ENCODE data around the gene TNFRSF8.

DNA sequence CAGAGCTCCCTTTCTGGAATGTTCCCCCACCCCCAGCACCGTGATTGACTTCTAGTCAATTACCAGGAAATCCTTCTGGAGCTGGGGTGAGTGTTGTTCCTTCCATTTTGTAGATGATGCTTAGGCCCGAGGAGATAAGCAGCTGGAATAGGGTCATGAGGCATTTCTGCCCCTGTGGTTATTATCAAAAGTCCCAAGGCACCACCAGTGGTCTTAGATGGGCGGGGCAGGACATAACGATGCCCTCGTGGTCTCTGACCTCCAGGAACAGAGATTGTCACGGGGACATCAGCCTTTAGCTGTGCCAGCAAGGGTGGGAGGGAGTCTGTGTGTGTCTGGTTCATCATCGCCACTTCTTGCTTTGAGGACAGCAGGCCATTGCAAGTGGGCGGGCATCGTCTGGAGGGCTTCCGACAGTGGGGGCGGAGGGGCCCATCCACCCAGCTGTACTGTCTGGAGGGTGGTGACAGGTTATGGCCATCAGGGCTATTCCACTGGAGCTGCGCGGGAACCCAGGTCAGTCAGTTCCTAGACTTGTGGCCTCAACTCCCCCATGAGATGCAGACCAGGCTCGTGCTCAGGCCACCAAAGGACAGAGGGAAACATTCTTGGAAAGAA is 22.6 kb downstream of the TNFRSF8 start:
- no peak for TF ChIP-seq EP300 (IDR thresholded peaks at IDR 0.05)
- no peak for TF ChIP-seq CTCF (IDR thresholded peaks at IDR 0.05)
- TF ChIP-seq POLR2A (IDR thresholded peaks at IDR 0.05): no peak
